SIG-M5 (cell line): ENCODE measurements around the gene ANK2.

ENCODE experiments used
- DNase-seq: peaks from one replicate; lab custom pipeline; 2025; lab: John Stamatoyannopoulos, UW

Gene ANK2

GRCh38 chr4:113290666-113291065, 241.2 kb downstream of the ANK2 start:
- no peak for DNase-seq

GRCh38 chr4:113292371-113293042, 243.1 kb downstream of the ANK2 start:
- DNase-seq: no peak

DNA sequence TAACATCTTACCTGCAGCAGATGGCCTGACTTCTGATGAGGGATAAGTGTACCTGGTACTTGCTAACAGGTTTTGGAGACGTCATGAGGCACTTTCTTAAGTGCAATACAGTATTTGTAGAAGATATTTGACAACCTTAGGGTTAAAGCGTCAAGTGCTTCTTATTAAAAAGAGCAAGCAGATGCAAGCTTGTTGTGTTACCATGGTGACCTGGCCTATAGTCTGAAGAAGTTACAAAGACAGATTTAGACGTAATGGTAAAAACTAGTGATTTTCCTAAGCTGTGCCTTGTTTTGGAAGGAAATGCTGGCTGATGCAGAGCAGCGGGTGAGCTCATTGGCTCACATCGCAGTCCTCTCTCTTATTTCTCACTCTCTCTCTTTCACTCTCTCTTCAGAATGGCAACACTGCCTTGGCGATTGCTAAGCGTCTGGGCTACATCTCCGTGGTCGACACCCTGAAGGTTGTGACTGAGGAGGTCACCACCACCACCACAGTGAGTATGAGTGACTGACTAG, 243.6 kb downstream of the ANK2 start:
- DNase-seq: no peak

- no peak for DNase-seq
Measured at GRCh38 chr4:113293674-113294073, 244.2 kb downstream of the ANK2 start.

DNA sequence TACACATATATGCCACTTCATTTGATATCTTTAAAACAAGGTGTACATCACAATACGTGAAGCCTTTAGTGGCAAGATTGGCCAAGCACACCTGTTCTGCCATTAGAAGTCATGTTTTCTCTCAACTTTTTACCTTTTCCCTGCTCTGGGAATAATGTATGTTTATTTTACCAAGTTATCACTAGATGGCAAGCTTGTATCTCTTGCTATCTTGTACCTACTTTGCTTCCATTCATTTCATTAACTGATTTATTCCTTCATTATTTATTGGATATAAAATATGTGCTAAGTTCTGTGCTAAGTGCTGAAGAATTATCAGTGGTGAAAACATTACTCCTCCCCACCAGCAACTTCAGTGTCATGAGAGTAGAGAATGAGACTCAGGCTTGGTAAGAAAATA, 245.5 kb downstream of the ANK2 start:
- DNase-seq: no peak

GRCh38 chr4:113300471-113300928, 251.0 kb downstream of the ANK2 start:
- DNase-seq: no peak

GRCh38 chr4:113302051-113302450, 252.6 kb downstream of the ANK2 start:
- no peak for DNase-seq

DNA sequence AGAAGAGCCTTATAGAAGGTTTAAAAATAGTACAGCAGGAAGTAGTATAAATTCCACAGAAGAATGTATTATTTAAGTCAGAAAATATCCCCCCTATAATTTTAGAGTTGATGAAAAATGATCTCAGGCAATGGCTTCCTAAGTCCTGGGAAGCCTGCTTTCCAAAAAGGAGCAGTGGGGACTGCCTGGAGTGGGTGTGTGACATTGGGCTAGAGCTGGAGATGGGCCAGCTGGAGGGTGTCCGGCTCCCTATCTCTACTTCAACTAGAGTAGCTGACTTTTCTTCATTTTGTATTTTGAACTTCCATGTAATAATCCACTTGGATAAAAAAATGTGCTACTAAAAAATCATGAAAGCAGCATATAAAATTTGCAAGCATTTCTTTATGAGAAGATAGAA, 253.9 kb downstream of the ANK2 start:
- no peak for DNase-seq

- DNase-seq: no peak
Measured at GRCh38 chr4:113311047-113311446, 261.6 kb downstream of the ANK2 start.

DNA sequence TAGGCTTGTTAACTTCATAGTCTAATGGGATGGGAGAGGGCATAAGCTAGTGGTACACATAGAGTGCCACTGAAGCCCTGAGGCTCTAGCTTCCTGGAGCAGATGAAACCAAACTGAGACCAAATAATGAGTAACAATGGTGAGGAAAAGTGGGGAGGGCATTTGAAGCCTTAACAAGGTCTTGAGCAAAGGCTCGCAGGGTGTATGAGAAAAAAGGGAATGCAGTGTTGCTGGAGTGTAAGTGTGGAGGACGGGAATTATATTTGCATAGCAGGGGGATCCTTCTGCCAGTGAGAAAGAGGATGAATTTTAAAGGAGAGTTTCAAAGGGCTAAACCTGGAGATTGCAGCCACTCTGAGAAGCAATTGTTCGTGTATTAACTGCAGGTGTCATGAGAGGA, 263.1 kb downstream of the ANK2 start:
- DNase-seq: no peak

- DNase-seq: no peak
Measured at GRCh38 chr4:113314426-113314825, 265.0 kb downstream of the ANK2 start.

DNA sequence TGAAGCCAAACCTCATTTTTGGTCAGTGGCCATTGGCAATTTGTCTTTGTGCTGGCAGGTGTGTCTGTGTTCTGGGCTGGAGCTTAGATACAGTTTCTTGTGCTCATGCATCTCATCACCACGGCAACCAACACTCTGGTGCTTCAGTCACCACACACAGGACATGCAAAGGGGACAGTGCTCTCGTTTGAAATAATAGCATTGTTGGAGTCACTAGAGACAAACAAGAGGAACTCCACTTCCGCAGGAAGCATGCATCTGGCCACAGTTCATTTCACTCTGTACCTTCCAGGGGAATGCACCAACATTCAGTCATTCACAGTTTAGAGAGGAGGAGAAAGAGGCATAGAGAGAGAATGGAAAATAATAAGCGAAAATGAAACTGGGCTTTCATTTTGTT, 267.4 kb downstream of the ANK2 start:
- DNase-seq: no peak

DNA sequence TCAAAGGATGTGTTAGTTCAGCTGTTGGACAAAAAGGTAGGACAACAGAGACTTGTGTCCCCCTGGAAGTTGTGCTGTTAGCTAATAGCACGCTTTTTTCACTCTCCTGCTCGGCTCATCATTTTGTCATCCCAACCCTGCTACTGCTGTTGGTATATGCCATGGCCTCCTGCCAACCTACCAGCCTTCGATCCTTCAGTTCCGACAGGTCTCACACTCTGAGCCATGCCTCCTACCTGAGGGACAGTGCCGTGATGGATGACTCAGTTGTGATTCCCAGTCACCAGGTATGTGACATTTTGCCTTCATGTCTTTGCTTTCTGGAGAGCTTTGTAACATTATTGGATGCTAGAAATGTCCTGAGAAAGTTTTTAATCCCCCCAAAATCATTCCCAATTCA, 268.1 kb downstream of the ANK2 start:
- no peak for DNase-seq

- no peak for DNase-seq
Measured at GRCh38 chr4:113322736-113323135, 273.3 kb downstream of the ANK2 start.

DNA sequence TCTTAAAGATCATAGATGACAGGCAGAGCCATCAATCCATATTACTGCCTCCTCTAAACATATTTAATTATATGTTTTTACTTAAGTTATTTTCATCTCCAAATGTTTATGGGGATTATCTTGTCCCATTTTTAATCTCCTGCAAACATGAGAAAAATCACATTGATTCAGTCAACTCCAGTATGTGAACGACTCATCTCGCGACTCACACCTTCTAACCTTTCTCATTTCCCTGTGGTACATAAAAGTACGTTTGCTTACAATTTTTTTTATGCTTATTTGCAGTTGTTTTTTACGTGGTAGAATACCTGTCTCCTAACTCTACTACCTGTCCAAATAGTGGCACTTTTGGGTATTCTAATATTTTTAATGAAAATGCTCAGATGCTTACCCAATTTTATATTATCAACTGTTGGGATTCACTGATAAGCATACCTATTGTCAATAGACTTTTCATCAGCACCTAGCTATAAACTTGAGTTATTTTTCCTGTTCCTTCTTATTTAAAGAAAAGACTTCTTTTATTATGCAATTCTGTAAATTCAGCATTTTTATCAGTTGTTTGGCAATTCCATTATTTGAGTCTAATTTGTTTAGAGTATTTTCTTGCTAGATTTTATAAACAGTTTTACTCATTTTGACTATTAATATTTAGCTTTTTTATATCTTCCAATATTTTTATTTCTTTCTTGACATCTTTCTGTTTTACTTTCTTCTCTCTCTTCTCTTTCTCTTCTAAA, 276.6 kb downstream of the ANK2 start:
- no peak for DNase-seq

- no peak for DNase-seq
Measured at GRCh38 chr4:113327494-113327893, 278.0 kb downstream of the ANK2 start.

- DNase-seq: no peak
Measured at GRCh38 chr4:113328514-113328913, 279.1 kb downstream of the ANK2 start.

GRCh38 chr4:113330200-113330599, 280.7 kb downstream of the ANK2 start:
- DNase-seq: no peak

DNA sequence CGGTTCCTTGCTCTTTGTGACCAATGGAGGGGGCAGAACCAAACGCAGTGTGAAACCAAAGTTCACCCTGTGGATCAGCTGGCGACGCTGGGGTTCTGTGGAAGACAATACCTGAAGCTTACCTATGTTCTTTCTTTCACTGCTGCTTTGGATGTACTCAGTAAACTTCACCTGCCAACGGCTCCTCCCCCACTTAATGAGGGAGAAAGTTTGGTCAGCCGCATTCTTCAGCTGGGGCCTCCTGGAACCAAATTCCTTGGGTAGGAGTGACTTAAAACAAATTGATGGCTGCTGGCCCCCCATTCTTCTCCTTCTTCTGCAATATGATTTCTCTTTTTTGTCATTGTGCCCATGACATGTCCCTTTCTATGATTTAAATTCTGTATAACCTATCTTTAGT, 282.4 kb downstream of the ANK2 start:
- DNase-seq: no peak

DNA sequence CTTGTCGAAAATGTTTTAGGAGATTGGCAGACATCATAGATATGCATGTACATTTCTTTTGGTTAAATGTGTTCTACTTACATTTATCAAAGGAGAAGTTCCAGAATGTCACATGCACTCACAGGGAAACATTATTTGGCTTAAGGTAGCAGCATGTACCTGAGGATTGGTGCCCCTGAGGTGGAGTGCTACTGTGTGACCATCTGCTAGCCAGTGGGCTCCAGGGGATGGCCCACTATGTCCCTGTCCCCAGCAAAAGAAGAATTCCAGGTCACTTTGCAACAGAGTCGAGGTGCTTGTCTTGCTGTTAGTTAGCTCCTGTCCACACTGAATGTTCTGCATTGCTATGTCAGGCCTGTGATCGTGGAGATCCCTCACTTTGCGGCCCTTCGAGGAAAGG, 283.2 kb downstream of the ANK2 start:
- no peak for DNase-seq

DNA sequence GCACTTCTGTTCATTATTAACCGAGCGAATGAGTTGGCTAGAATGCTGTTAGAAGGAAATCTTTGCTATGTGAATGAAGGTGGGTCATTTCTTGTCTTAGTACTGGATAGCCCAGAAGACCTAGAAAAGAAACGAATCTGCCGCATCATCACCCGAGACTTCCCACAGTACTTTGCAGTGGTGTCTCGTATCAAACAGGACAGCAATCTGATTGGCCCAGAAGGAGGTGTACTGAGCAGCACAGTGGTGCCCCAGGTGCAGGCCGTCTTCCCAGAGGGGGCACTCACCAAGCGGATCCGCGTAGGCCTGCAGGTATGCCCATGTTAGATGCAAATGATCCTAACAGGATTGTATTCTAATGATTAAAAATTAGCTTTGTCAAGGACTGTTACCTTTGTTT, 286.3 kb downstream of the ANK2 start:
- no peak for DNase-seq

- no peak for DNase-seq
Measured at GRCh38 chr4:113336556-113336955, 287.1 kb downstream of the ANK2 start.

- no peak for DNase-seq
Measured at GRCh38 chr4:113339430-113339813, 290.0 kb downstream of the ANK2 start.

GRCh38 chr4:113344100-113344499, 294.6 kb downstream of the ANK2 start:
- no peak for DNase-seq
